OCI-LY7 (cell line): ENCODE data around the gene SCARF2.
"Not testable (repeated sequence)": the region's sequence is repeated elsewhere in the genome, so short reads cannot be mapped to it uniquely, and the experiment has no call there.

ENCODE experiments used
- CTCF ChIP-seq: fragments of 200-600 bp; sonication (generic); conservative IDR thresholded peaks from 2 replicates; pipeline ENCODE4 v1.5.1; 2014; ENCODE audit warnings: mild to moderate bottlenecking, antibody characterized with exemption, low read length, moderate library complexity, mixed read lengths
- EZH2phosphoT487 ChIP-seq: fragments of 200-600 bp; sonication (generic); IDR thresholded peaks from 2 replicates; pipeline ENCODE4 v1.6.1; 2018; ENCODE audit warnings: low read depth, borderline replicate concordance, mild to moderate bottlenecking, mixed run types, antibody characterized with exemption, low read length, moderate library complexity, mixed read lengths

DNA sequence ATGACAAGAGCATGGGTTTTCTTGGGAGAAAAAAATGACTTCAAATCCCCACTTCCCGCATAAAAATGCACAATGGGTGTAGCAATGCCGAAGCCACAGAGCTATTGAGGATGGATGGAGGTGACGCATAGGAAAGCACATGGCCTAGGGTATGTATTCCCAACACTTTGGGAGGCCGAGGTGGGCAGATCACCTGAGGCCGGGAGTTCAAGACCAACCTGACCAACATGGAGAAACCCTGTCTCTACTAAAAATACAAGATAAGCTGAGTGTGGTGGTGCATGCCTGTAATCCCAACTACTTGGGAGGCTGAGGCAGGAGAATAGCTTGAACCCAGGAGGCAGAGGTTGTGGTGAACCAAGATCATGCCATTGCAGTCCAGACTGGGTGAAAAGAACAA is 58.9 kb downstream of the SCARF2 start:
- not testable (repeated sequence) for TF ChIP-seq CTCF, EZH2phosphoT487
